Measurements from ENCODE around the gene MEIS2. TPM values are rescaled to one million over a fixed set of nuclear protein-coding genes. Genes with fewer than 3 reads are reported as not detected.

The MEIS2 gene
- total RNA-seq, 1 experiment from 2014 or later: 17.5 TPM

DNA sequence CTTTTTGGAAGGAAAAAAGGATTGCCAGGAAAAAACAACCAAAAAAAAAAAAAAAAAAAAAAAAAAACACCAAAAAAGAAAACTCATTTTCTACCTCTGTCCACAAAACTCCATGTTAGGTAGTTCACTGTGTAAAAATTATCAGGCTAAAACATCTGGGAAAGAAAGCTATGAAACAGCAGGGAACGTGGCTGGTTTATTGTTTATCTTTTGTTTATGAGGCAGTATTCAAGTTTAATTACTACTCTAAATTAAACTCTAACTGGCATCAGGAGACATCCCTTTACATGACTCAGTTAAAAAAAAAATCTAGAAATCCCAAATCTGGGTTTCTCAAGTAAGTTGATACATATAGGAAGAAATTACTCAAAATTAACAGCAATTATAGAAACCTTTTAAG, 21.8 kb downstream of the MEIS2 start:
- no peaks in the 10 kb centered on the region for H3K27me3 ChIP-seq (ENCODE audit: low read length)
- no peaks in the 10 kb centered on the region for H4K20me1 ChIP-seq (ENCODE audit: low read length)
- H3K9me3 ChIP-seq (ENCODE audit: low read length): no peaks in the 10 kb centered on the region
- ChIA-PET POLR2A (ENCODE audit: unreplicated experiment) (interaction anchor here (1.0 kb wide), 1 partner anchor 1039 kb away, joined by 4 read pairs; no protein-coding TSS in a partner anchor), CTCF (no interaction called here)
- intact Hi-C loops (cut with micrococcal nuclease): loop anchor here (1.0 kb wide), 1 partner anchor 23 kb away; no protein-coding TSS in a partner anchor
- ATAC-seq: peak; percentile 30; the same call in 1 of the 2 replicates
- TF ChIP-seq, protein P1, sequence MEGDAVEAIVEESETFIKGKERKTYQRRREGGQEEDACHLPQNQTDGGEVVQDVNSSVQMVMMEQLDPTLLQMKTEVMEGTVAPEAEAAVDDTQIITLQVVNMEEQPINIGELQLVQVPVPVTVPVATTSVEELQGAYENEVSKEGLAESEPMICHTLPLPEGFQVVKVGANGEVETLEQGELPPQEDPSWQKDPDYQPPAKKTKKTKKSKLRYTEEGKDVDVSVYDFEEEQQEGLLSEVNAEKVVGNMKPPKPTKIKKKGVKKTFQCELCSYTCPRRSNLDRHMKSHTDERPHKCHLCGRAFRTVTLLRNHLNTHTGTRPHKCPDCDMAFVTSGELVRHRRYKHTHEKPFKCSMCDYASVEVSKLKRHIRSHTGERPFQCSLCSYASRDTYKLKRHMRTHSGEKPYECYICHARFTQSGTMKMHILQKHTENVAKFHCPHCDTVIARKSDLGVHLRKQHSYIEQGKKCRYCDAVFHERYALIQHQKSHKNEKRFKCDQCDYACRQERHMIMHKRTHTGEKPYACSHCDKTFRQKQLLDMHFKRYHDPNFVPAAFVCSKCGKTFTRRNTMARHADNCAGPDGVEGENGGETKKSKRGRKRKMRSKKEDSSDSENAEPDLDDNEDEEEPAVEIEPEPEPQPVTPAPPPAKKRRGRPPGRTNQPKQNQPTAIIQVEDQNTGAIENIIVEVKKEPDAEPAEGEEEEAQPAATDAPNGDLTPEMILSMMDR (conservative IDR thresholded peaks at IDR 0.05; ENCODE audit: low read depth, low read length): no peak
- no TSS peak for BruUV-seq (replicated peaks)
- H3K79me2 ChIP-seq (ENCODE audit: low read length): no peaks in the 10 kb centered on the region
- no peak overlapping the region for H2AFZ ChIP-seq (ENCODE audit: low read length)
- H3K27ac ChIP-seq (ENCODE audit: low read length): no peak overlapping the region
- peaks cover 10% of the 10 kb centered on the region; the same call in 1 of the 2 replicates for H3K36me3 ChIP-seq (ENCODE audit: low read depth, low read length)
- no peak for DNase-seq
- H3K4me2 ChIP-seq (ENCODE audit: low read length): no peak overlapping the region
- no peak overlapping the region for H3K4me3 ChIP-seq (ENCODE audit: low read length)
- H3K9ac ChIP-seq (ENCODE audit: low read length): no peak overlapping the region
- peaks cover 35% of the 10 kb centered on the region for H3K4me1 ChIP-seq (ENCODE audit: insufficient read depth, low read length)
- no peaks in the 10 kb centered on the region for H3K9me2 ChIP-seq (replicated peaks; ENCODE audit: low read length)
- no peaks in the 10 kb centered on the region for H3F3A ChIP-seq (ENCODE audit: low read length, unreplicated experiment)

DNA sequence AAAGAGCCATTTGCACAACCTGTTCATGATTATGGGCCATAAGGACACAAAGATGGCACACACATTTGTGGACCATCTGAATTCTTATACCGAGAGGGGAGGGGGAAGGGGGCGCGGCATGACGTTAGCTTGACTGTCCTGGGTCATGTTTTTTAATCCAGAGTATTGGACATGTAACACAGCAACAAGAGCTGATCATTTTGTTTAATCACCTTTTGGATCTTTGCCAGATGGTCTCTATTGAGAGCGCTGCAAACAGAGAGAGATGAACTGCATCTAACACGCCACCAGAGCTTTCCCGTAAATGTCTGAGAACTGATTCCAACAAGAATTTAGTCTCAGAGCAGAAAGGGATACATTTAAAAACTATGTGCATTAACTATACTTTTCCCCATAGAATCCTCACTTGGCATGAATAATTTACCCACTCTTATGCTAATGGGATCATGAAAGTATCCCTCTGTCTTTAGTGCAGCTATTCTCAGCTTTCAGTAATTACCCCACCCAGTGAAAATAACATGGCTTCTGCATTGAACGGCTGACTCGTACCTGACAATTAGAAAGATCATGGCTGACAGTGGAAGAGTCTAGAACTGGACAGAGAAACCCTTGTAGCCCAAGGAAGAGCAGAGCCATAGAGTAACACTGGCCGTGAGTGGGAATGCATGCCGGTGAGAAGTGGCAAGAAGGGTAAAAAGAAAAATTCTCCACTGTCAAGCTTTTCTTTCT, 22.6 kb downstream of the MEIS2 start:
- DNase-seq: no peak
- Histone ChIP-seq H3F3A (ENCODE audit: low read length, unreplicated experiment) (no peaks in the 10 kb centered on the region), H3K9ac (ENCODE audit: low read length) (no peak overlapping the region), H2AFZ (ENCODE audit: low read length) (no peak overlapping the region), H4K20me1 (ENCODE audit: low read length) (no peaks in the 10 kb centered on the region), H3K9me2 (replicated peaks; ENCODE audit: low read length) (no peaks in the 10 kb centered on the region), H3K27me3 (ENCODE audit: low read length) (no peaks in the 10 kb centered on the region), H3K4me3 (ENCODE audit: low read length) (no peak overlapping the region), H3K79me2 (ENCODE audit: low read length) (no peaks in the 10 kb centered on the region), H3K9me3 (ENCODE audit: low read length) (no peaks in the 10 kb centered on the region), H3K27ac (ENCODE audit: low read length) (no peak overlapping the region), H3K36me3 (ENCODE audit: low read depth, low read length) (peaks cover 3% of the 10 kb centered on the region; the same call in 1 of the 2 replicates), H3K4me1 (ENCODE audit: insufficient read depth, low read length) (peaks cover 35% of the 10 kb centered on the region), H3K4me2 (ENCODE audit: low read length) (no peak overlapping the region)
- BruUV-seq (replicated peaks): no TSS peak
- ATAC-seq: no peak
- CTCF ChIA-PET: no interaction called here
- TF ChIP-seq EZH2 (IDR thresholded peaks at IDR 0.05; ENCODE audit: low read length, unreplicated experiment) (no peak), EZH2phosphoT487 (IDR thresholded peaks at IDR 0.05; ENCODE audit: borderline replicate concordance, low read length) (no peak)
- TF ChIP-seq, protein P1 (conservative IDR thresholded peaks at IDR 0.05; ENCODE audit: low read depth, low read length): no peak
- intact Hi-C loops (cut with micrococcal nuclease): loop anchor here (1.0 kb wide), 1 partner anchor 24 kb away; no protein-coding TSS in a partner anchor
- POLR2A ChIA-PET (ENCODE audit: unreplicated experiment): interaction anchor here (1.0 kb wide), 1 partner anchor 1038 kb away, joined by 4 read pairs; no protein-coding TSS in a partner anchor

DNA sequence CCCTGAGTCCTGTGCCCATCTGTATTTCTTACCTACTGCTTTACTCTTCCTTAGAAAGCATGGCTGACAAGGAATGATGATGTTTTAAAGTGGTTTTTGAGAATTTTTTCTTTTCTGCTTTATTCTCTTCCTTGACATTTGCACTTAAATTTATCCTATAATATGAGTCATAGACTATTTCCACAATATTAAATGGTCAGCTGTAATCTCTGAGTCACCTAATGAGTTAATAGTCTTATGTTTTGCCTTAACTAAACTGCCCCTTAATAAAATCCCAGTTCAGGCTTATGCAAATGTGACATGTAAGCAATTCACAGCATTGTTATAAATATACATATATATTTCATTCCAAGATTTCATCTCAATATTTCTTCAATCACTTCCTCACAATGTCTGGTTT, 23.8 kb downstream of the MEIS2 start:
- Histone ChIP-seq H3K4me1 (ENCODE audit: insufficient read depth, low read length) (peaks cover 31% of the 10 kb centered on the region), H4K20me1 (ENCODE audit: low read length) (no peaks in the 10 kb centered on the region), H3K36me3 (ENCODE audit: low read depth, low read length) (no peaks in the 10 kb centered on the region), H3K9me3 (ENCODE audit: low read length) (no peaks in the 10 kb centered on the region), H3K4me3 (ENCODE audit: low read length) (no peak overlapping the region), H3K9ac (ENCODE audit: low read length) (no peak overlapping the region), H3K27me3 (ENCODE audit: low read length) (no peaks in the 10 kb centered on the region), H3K4me2 (ENCODE audit: low read length) (0 out of 2 replicates have a peak overlapping the region, but pooled peaks have one; percentile 0), H3K79me2 (ENCODE audit: low read length) (no peaks in the 10 kb centered on the region), H3K27ac (ENCODE audit: low read length) (no peak overlapping the region), H3K9me2 (replicated peaks; ENCODE audit: low read length) (no peaks in the 10 kb centered on the region), H2AFZ (ENCODE audit: low read length) (no peak overlapping the region), H3F3A (ENCODE audit: low read length, unreplicated experiment) (no peaks in the 10 kb centered on the region)
- ATAC-seq (peak; percentile 59), DNase-seq (peak; percentile 45)
- CTCF ChIA-PET: no interaction called here
- TF ChIP-seq EZH2 (IDR thresholded peaks at IDR 0.05; ENCODE audit: low read length, unreplicated experiment) (no peak), EZH2phosphoT487 (IDR thresholded peaks at IDR 0.05; ENCODE audit: borderline replicate concordance, low read length) (no peak)
- TF ChIP-seq, protein P1 (conservative IDR thresholded peaks at IDR 0.05; ENCODE audit: low read depth, low read length): no peak
- intact Hi-C loops (cut with micrococcal nuclease): no loop called here
- POLR2A ChIA-PET (ENCODE audit: unreplicated experiment): no interaction called here
- BruUV-seq (replicated peaks): no TSS peak
